Loucy (cell line): ENCODE data around the gene WDR43.

Experiments used
- EZH2phosphoT487 ChIP-seq: fragments of 200-600 bp; IDR thresholded peaks from 2 replicates; pipeline ENCODE4 v1.6.1; 2018; ENCODE audit warnings: antibody characterized with exemption, mild to moderate bottlenecking, moderate library complexity, borderline replicate concordance
- TF ChIP-seq, protein P1 (sequence below): fragments of 200-600 bp; sonication (generic); conservative IDR thresholded peaks from 2 replicates; pipeline ENCODE4 v1.5.1; 2014; ENCODE audit warnings: mild to moderate bottlenecking, antibody characterized with exemption, low read length

DNA sequence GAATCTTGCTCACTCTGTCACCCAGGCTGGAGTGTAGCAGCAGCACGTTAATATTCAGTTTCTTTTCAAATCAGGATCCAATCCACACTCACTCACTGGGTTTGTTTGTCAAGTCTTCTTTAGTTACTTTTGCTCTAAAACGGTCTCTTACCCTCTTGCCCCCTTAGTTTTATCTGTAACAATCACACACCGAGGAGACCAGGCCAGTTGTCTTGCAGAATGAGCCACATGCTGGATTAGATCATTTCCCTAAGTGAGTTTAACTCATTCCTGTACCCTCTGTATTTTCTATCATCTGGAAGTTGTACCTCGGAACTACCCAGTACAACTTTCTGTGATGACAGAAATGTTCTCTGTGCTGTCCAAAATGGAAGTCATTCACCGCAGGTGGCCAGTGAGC is 65.9 kb downstream of the WDR43 start:
- TF ChIP-seq, protein P1, sequence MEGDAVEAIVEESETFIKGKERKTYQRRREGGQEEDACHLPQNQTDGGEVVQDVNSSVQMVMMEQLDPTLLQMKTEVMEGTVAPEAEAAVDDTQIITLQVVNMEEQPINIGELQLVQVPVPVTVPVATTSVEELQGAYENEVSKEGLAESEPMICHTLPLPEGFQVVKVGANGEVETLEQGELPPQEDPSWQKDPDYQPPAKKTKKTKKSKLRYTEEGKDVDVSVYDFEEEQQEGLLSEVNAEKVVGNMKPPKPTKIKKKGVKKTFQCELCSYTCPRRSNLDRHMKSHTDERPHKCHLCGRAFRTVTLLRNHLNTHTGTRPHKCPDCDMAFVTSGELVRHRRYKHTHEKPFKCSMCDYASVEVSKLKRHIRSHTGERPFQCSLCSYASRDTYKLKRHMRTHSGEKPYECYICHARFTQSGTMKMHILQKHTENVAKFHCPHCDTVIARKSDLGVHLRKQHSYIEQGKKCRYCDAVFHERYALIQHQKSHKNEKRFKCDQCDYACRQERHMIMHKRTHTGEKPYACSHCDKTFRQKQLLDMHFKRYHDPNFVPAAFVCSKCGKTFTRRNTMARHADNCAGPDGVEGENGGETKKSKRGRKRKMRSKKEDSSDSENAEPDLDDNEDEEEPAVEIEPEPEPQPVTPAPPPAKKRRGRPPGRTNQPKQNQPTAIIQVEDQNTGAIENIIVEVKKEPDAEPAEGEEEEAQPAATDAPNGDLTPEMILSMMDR, result no peak
- TF ChIP-seq EZH2phosphoT487, result no peak
